GM18502 (cell line): Measurements from ENCODE around the gene ZNF280B.
"Not testable (repeated sequence)": the region's sequence is repeated elsewhere in the genome, so short reads cannot be mapped to it uniquely, and the experiment has no call there.

Experiments used
- ATAC-seq: cut with Tn5 transposase; IDR thresholded peaks from one replicate; pipeline ENCODE4 v1.9.1; 2021; ENCODE audit warnings: mild to moderate bottlenecking; ENCODE audit not compliant: unreplicated experiment, poor library complexity

ZNF280B gene

GRCh38 chr22:22441626-22442025 lies 66.9 kb downstream of the ZNF280B start:
- ATAC-seq = not testable (repeated sequence)

- ATAC-seq = no peak
These were observed 68.4 kb downstream of the ZNF280B start for GRCh38 chr22:22440188-22440587.
